ENCODE data around the gene SOX18. TPM values are rescaled to one million over a fixed set of nuclear protein-coding genes. Genes with fewer than 3 reads are reported as not detected.
A peak's percentile ranks its signal among the peaks of the same experiment; 100 is the strongest.

The SOX18 gene
- total and polyA plus RNA-seq, 2 of the 13 experiments (the other 11 are each of a cell fraction or from before 2014, with no cell fraction given) = 1.6 to 1.9 TPM

DNA sequence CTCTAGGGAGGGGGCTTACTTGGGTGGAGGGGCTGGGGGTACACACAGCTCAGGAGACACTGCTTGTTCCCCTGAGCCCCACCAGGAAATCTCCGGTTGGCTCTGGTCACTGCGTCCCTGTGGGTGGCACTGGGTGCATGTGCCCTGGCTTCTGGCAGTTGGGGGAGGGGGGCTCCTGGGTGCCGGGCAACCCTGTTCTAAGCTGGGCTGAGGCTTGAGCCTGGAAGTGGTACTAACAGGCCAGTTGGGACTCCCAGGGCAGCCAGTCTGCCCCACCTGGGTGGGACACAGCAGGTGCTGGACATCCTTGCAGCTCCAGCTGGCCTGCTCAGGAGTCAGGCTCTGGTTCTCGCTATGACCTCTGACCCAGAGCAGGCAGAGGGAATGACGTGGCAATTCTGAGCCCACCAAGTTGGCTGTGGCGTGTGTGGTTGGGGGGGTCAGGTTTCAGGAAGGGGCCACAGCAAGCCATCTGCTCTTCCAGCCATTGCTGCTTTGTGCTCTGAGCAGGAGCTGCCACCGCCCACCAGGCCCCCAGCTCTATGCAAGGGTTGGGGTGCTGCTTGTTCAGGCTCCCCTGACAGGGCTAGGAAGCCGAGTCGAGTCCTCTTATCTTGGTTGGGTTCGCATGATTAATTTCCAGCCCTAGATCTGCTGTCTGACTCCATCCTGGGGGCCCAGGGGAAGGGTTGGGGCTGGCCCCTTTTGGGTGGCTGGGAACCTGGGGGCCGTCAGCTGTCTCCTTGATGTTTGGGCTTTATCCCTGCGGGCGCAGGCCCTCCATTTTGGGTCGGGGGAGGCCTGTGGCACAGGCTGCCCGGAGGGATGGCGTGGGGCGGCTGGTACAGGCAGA is 12.9 kb downstream of the SOX18 start (continued):
- 0 out of 2 replicates have a peak, but pooled peaks have one; percentile 28 for TF ChIP-seq PAX8 (CRISPR knock-in tag; IDR thresholded peaks at IDR 0.05; ENCODE audit: borderline replicate concordance)
- TF ChIP-seq BRCA1 (CRISPR knock-in tag; IDR thresholded peaks at IDR 0.05) = no peak
- TF ChIP-seq IRF2 (CRISPR knock-in tag; IDR thresholded peaks at IDR 0.05) = no peak; the same call in 1 of the 2 replicates
- TF ChIP-seq ZNF44 (CRISPR knock-in tag; IDR thresholded peaks at IDR 0.05) = peak; percentile 66; the same call in 1 of the 2 replicates
- TF ChIP-seq, protein P1, sequence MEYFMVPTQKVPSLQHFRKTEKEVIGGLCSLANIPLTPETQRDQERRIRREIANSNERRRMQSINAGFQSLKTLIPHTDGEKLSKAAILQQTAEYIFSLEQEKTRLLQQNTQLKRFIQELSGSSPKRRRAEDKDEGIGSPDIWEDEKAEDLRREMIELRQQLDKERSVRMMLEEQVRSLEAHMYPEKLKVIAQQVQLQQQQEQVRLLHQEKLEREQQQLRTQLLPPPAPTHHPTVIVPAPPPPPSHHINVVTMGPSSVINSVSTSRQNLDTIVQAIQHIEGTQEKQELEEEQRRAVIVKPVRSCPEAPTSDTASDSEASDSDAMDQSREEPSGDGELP (IDR thresholded peaks at IDR 0.05; ENCODE audit: borderline replicate concordance, low read depth) = peak; percentile 75; the same call in 1 of the 2 replicates
- peak; percentile 68 for TF ChIP-seq SIX1 (CRISPR knock-in tag; IDR thresholded peaks at IDR 0.05; ENCODE audit: borderline replicate concordance)
- no peak for TF ChIP-seq ZNF367 (CRISPR knock-in tag; IDR thresholded peaks at IDR 0.05; ENCODE audit: borderline replicate concordance)
- TF ChIP-seq, protein P2, sequence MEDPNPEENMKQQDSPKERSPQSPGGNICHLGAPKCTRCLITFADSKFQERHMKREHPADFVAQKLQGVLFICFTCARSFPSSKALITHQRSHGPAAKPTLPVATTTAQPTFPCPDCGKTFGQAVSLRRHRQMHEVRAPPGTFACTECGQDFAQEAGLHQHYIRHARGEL (CRISPR knock-in tag; IDR thresholded peaks at IDR 0.05) = peak; percentile 82; the same call in 1 of the 2 replicates
- no peak for TF ChIP-seq ZNF879 (CRISPR knock-in tag; IDR thresholded peaks at IDR 0.05)
- TF ChIP-seq CREB1 (IDR thresholded peaks at IDR 0.05) = peak; percentile 84
- TF ChIP-seq CREB1 (CRISPR knock-in tag; IDR thresholded peaks at IDR 0.05) = no peak
- TF ChIP-seq, protein P3, sequence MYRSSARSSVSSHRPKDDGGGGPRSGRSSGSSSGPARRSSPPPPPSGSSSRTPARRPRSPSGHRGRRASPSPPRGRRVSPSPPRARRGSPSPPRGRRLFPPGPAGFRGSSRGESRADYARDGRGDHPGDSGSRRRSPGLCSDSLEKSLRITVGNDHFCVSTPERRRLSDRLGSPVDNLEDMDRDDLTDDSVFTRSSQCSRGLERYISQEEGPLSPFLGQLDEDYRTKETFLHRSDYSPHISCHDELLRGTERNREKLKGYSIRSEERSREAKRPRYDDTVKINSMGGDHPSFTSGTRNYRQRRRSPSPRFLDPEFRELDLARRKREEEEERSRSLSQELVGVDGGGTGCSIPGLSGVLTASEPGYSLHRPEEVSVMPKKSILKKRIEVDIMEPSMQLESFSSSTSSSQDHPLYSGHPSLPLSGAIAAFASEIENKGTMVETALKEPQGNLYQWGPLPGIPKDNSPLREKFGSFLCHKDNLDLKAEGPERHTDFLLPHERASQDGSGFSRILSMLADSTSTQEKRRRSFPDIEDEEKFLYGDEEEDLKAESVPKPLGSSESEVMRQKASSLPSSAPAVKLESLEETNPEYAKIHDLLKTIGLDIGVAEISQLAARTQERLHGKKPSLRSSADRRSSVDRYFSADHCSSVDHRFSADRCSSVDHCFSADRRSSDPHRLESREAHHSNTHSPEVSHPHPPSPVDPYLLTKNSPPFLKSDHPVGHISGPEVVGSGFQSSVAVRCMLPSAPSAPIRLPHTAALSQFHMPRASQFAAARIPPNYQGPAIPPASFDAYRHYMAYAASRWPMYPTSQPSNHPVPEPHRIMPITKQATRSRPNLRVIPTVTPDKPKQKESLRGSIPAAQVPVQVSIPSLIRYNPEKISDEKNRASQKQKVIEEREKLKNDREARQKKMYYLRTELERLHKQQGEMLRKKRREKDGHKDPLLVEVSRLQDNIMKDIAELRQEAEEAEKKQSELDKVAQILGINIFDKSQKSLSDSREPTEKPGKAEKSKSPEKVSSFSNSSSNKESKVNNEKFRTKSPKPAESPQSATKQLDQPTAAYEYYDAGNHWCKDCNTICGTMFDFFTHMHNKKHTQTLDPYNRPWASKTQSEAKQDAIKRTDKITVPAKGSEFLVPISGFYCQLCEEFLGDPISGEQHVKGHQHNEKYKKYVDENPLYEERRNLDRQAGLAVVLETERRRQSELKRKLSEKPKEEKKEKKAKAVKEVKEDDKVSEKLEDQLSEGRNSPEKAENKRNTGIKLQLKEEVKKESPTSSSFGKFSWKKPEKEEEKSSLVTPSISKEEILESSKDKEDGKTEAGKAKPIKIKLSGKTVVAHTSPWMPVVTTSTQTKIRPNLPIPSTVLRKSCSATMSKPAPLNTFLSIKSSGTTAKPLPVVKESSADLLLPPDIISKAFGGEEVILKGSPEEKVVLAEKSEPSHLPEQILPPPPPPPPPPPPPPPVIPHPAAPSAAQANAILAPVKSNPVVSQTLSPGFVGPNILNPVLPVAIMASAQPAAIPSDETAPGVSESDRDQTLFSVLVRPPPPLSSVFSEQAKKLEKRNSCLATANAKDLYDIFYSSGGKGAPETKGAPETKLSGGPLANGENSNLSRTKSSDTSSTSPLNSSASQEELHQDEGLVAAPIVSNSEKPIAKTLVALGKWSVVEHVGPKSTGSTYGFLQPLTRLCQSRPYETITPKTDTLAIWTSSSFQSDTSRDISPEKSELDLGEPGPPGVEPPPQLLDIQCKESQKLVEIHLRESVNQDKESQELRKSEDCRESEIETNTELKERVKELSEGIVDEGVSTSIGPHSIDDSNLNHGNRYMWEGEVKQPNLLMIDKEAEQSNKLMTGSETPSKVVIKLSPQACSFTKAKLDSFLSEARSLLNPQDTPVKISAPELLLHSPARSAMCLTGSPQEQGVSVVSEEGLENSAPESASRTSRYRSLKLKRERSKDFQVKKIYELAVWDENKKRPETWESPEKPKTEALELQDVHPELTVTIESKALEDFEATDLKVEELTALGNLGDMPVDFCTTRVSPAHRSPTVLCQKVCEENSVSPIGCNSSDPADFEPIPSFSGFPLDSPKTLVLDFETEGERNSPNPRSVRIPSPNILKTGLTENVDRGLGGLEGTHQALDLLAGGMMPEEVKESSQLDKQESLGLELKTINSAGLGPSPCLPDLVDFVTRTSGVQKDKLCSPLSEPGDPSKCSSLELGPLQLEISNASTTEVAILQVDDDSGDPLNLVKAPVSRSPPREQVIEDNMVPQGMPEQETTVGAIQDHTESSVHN (CRISPR knock-in tag; IDR thresholded peaks at IDR 0.05) = no peak
- TF ChIP-seq ZNF629 (CRISPR knock-in tag; conservative IDR thresholded peaks at IDR 0.05) = no peak; the same call in 1 of the 2 replicates
- TF ChIP-seq ZSCAN12 (CRISPR knock-in tag; IDR thresholded peaks at IDR 0.05) = no peak
- no peak for TF ChIP-seq ZNF446 (CRISPR knock-in tag; IDR thresholded peaks at IDR 0.05)
- no peak; the same call in 1 of the 2 replicates for TF ChIP-seq ZNF614 (CRISPR knock-in tag; IDR thresholded peaks at IDR 0.05; ENCODE audit: borderline replicate concordance)
- TF ChIP-seq STAT5B (CRISPR knock-in tag; IDR thresholded peaks at IDR 0.05) = no peak
- TF ChIP-seq MED1 (CRISPR knock-in tag; IDR thresholded peaks at IDR 0.05) = no peak
- no peak; the same call in 1 of the 2 replicates for TF ChIP-seq ELF3 (CRISPR knock-in tag; IDR thresholded peaks at IDR 0.05)
- no peak for TF ChIP-seq ZNF562 (CRISPR knock-in tag; IDR thresholded peaks at IDR 0.05; ENCODE audit: borderline replicate concordance)
- TF ChIP-seq ZNF570 (CRISPR knock-in tag; IDR thresholded peaks at IDR 0.05; ENCODE audit: borderline replicate concordance) = no peak
- no peak for TF ChIP-seq ATF1 (CRISPR knock-in tag; IDR thresholded peaks at IDR 0.05)

Measured in HepG2 (cell line).